Fibroblast of the aortic adventitia (primary cell): ENCODE results near the gene KCNK4. TPM values are rescaled to one million over a fixed set of nuclear protein-coding genes. Genes with fewer than 3 reads are reported as not detected.

Experiments
- DNase-seq: peaks from one replicate; pipeline ENCODE4 v3.0.0-alpha.2; 2010; ENCODE audit warnings: low read depth
- H3K4me3 ChIP-seq: 2 replicates; pipeline ENCODE4 v1.5.1; 2011; ENCODE audit warnings: low read depth, mild to moderate bottlenecking, control low read depth, low read length, moderate library complexity
- CTCF ChIP-seq: IDR thresholded peaks from 2 replicates; pipeline ENCODE4 v1.5.1; 2011; ENCODE audit warnings: mild to moderate bottlenecking, low read length, control low read depth, inconsistent platforms; ENCODE audit not compliant: insufficient read depth
- total RNA-seq: library from RNA; depleted of rRNA; stranded (reverse); fragments of >200 nt; gene quantifications from 2 replicates; pipeline ENCODE4 v1.2.3, GENCODE V29; 2012; ENCODE audit warnings: low replicate concordance

The KCNK4 gene
- total RNA-seq, 1 donor, result not detected

GRCh38 chr11:64253481-64253880 lies 37.6 kb upstream of the KCNK4 start:
- DNase-seq, result no peak
- no peak for TF ChIP-seq CTCF
- peak overlapping the region; percentile 82 for H3K4me3 ChIP-seq

GRCh38 chr11:64254326-64254725 lies 36.8 kb upstream of the KCNK4 start:
- no peak for TF ChIP-seq CTCF
- no peak overlapping the region for H3K4me3 ChIP-seq
- DNase-seq, result no peak

- DNase-seq, result no peak
- H3K4me3 ChIP-seq, result no peak overlapping the region
- no peak for TF ChIP-seq CTCF
Observed at GRCh38 chr11:64255135-64256128, 35.7 kb upstream of the KCNK4 start.

GRCh38 chr11:64256300-64256699 lies 34.8 kb upstream of the KCNK4 start:
- no peak for TF ChIP-seq CTCF
- no peak for DNase-seq
- H3K4me3 ChIP-seq, result no peak overlapping the region

- no peak for TF ChIP-seq CTCF
- DNase-seq, result no peak
- no peak overlapping the region for H3K4me3 ChIP-seq
Observed at GRCh38 chr11:64258356-64258755, 32.7 kb upstream of the KCNK4 start.

- DNase-seq, result no peak
- no peak for TF ChIP-seq CTCF
- no peak overlapping the region for H3K4me3 ChIP-seq
Observed at GRCh38 chr11:64258946-64259532, 32.1 kb upstream of the KCNK4 start.
